ENCODE results near the gene MED27. TPM values are rescaled to one million over a fixed set of nuclear protein-coding genes. Genes with fewer than 3 reads are reported as not detected.

The MED27 gene
- total and polyA plus RNA-seq, 8 donors, result 3.2 to 11.7 (median 5.8) TPM

DNA sequence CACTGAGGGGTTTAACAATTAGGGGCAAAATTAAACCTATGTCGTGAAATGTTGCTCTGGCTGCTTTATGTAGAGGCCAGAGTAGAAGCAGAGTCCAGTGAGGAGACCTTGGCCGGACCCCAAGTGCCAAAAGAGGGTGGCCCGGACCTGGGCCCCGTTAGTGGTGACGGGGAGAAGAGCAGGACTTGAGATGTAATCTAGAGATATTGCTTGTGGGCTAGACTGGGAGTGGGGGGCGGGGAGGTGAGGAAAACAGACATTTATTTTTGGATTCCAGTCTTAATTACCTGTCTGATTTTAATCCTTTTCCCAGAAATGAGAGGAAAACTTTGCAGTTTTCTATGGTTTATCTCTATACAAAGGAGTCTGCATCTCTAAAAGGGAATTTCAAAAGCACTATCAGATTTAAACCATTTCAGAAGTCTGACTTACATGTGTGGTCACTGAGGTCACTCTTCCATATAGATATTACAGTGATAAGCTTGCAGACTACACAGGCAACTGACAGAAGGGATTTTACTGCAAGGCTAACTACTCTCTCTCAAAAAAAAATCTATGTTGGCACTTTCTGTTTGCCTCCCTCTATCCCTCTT is 108.1 kb downstream of the MED27 start:
- DNase-seq (no peak), ATAC-seq (no peak), FAIRE-seq (no peak)
- H3K4me1 ChIP-seq, result peaks cover 0 to 13% (median 6%) of the 10 kb centered on the region in 3 donors
- no peaks in the 10 kb centered on the region for H3K27me3 ChIP-seq
- TF ChIP-seq, protein P1, sequence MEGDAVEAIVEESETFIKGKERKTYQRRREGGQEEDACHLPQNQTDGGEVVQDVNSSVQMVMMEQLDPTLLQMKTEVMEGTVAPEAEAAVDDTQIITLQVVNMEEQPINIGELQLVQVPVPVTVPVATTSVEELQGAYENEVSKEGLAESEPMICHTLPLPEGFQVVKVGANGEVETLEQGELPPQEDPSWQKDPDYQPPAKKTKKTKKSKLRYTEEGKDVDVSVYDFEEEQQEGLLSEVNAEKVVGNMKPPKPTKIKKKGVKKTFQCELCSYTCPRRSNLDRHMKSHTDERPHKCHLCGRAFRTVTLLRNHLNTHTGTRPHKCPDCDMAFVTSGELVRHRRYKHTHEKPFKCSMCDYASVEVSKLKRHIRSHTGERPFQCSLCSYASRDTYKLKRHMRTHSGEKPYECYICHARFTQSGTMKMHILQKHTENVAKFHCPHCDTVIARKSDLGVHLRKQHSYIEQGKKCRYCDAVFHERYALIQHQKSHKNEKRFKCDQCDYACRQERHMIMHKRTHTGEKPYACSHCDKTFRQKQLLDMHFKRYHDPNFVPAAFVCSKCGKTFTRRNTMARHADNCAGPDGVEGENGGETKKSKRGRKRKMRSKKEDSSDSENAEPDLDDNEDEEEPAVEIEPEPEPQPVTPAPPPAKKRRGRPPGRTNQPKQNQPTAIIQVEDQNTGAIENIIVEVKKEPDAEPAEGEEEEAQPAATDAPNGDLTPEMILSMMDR (IDR thresholded peaks at IDR 0.05), result no peak
- no peak overlapping the region for H3K27ac ChIP-seq
- no peaks in the 10 kb centered on the region for H3K9me3 ChIP-seq
- no peaks in the 10 kb centered on the region for H3K36me3 ChIP-seq
- intact Hi-C loops (cut with DNase I), result no loop called here
- 95 to 96% methylated on average over 6 of the region's 6 CpGs for WGBS, 2 donors
- H3K4me3 ChIP-seq, result no peak overlapping the region

DNA sequence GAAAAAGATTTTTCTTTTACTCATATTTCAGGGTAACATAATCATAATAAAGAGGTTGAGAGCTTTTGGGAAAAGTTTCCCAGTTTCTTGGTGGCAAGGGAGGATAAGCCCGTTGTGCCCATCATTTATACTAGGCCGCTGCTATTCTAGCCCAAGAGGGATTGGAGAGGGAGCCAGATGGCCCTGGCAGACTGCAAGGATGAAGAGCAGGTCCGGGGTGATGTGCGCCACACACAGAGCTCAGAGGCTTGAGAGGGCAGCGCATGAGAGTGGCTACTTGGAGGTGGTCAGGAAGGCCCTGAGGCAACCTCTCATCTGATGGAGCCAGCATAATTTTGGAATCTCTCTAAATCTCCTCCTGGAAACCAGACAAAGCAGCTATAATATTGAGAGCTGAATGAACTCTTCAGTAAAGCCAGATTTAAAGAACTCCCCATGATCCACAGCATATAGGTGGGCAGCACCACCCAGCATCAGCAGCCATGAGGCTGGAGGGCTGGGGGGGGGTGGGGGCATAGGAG is 110.1 kb downstream of the MED27 start:
- TF ChIP-seq, protein P1 (IDR thresholded peaks at IDR 0.05), result no peak
- no peak for FAIRE-seq
- no peak for DNase-seq
- intact Hi-C loops (cut with DNase I), result no loop called here
- no peaks in the 10 kb centered on the region for H3K36me3 ChIP-seq
- 92 to 94% methylated on average over 5 of the region's 5 CpGs for WGBS, 2 donors
- no peak for ATAC-seq
- H3K4me3 ChIP-seq, result no peak overlapping the region
- peaks cover 0 to 3% (median 0%) of the 10 kb centered on the region in 3 donors for H3K4me1 ChIP-seq
- H3K27me3 ChIP-seq, result no peaks in the 10 kb centered on the region
- no peak overlapping the region for H3K27ac ChIP-seq
- H3K9me3 ChIP-seq, result no peaks in the 10 kb centered on the region

DNA sequence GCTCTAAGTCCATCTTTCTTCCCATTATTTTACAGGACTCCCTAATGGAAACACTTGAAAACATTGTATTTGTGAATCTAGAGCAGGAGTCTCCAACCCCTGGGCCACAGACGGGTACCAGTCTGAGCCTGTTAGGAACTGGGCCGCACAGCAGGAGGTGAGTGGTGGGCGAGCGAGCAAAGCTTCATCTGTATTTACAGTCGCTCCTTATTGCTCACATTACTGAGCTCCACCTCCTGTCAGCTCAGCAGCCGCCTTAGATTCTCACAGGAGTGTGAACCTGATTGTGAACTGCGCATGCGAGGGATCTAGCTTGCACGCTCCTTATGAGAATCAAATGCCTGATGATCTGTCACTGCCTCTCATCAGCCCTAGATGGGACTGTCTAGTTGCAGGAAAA is 111.0 kb downstream of the MED27 start:
- intact Hi-C loops (cut with DNase I), result no loop called here
- DNase-seq (no peak), ATAC-seq (no peak), FAIRE-seq (no peak)
- Histone ChIP-seq H3K36me3 (no peaks in the 10 kb centered on the region), H3K27me3 (no peaks in the 10 kb centered on the region), H3K4me1 (peaks cover 0 to 3% (median 0%) of the 10 kb centered on the region in 3 donors), H3K4me3 (no peak overlapping the region), H3K9me3 (no peaks in the 10 kb centered on the region), H3K27ac (no peak overlapping the region)
- 95 to 98% methylated on average over 9 of the region's 9 CpGs for WGBS, 2 donors
- TF ChIP-seq, protein P1 (IDR thresholded peaks at IDR 0.05), result no peak

DNA sequence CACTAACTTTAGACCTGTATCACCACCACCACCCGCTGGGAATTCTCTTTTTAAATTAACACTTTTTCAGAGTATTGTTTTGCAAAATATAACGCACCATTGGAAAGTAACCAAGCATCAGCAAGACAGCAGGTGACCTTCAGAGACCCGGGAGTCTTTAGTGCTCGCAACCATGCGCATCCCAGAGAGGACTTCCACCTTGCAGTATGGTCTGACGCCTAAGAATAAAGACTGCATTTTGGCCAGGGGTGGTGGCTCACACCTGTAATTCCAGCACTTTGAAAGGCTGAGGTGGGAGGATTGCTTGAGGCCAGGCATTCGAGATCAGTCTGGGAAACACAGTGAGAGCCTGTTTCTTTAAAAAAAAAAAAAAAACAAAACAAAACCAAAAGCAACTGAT is 113.8 kb downstream of the MED27 start:
- Histone ChIP-seq H3K36me3 (no peaks in the 10 kb centered on the region), H3K27me3 (no peaks in the 10 kb centered on the region), H3K27ac (no peak overlapping the region), H3K4me1 (peaks cover 0 to 5% (median 0%) of the 10 kb centered on the region in 3 donors), H3K4me3 (no peak overlapping the region), H3K9me3 (no peaks in the 10 kb centered on the region)
- DNase-seq (no peak), ATAC-seq (no peak), FAIRE-seq (no peak)
- TF ChIP-seq, protein P1 (IDR thresholded peaks at IDR 0.05), result no peak
- WGBS, 2 donors, result 82 to 95% methylated on average over 7 of the region's 7 CpGs
- intact Hi-C loops (cut with DNase I), result no loop called here

DNA sequence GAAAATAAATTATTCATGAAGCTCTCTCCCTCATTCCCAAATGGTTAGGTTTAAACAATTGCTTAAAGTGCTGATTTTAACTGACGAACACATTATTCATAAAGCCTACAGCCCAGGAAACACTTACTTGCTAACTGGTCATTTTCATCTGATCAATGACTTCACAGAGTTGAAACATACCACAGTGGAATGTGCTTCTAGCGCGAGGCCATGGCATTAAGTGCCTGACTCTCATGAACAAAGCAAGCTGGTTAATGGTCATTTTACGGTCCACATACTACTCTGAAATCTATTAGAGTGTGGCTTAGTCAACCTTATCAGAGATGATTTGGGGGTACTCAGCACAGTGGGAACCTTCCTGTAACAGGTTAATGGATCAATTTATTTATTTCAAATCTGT is 114.6 kb downstream of the MED27 start:
- FAIRE-seq (no peak), DNase-seq (no peak), ATAC-seq (no peak)
- Histone ChIP-seq H3K27ac (no peak overlapping the region), H3K4me3 (no peak overlapping the region), H3K9me3 (no peaks in the 10 kb centered on the region), H3K36me3 (no peaks in the 10 kb centered on the region), H3K4me1 (peaks cover 0 to 4% (median 0%) of the 10 kb centered on the region in 3 donors), H3K27me3 (no peaks in the 10 kb centered on the region)
- intact Hi-C loops (cut with DNase I), result no loop called here
- WGBS, 2 donors, result 82 to 90% methylated on average over 4 of the region's 4 CpGs
- TF ChIP-seq, protein P1 (IDR thresholded peaks at IDR 0.05), result no peak

Data from pancreas (tissue), 10 donors.